HFF-Myc (cell line): ENCODE results near the gene USP9X.
"Not testable (repeated sequence)": the region's sequence is repeated elsewhere in the genome, so short reads cannot be mapped to it uniquely, and the experiment has no call there.

Experiments used
- DNase-seq: peaks from one replicate; pipeline ENCODE4 v3.0.0-alpha.2; 2011; ENCODE audit warnings: low read depth; ENCODE audit errors: extremely low read depth
- H3K4me3 ChIP-seq: replicated peaks from 2 replicates; pipeline ENCODE4 v1.5.1; 2011; ENCODE audit warnings: low read depth, mild to moderate bottlenecking, control low read depth, low read length
- TF ChIP-seq, protein P1 (sequence below): IDR thresholded peaks from 2 replicates; pipeline ENCODE4 v1.5.1; 2012; ENCODE audit warnings: mild to moderate bottlenecking, low read depth, low read length, control low read depth; ENCODE audit errors: missing control alignments

Gene USP9X

DNA sequence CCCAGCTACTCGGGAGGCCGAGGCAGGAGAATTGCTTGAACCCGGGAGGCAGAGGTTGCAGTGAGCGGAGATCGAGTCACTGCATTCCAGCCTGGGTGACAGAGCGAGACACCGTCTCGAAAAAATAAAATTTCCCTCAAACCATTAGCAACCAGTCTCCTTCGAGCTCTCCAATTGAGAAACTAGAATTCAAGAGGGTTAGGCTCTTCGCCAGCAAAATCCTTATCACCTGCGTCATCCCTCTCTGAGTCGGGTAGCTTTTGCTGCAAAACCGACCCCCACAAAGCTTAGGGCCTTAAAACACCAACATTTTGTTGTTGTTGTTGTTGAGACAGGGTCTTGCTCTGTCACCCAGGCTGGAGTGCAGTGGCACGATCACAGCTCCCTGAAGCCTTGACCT lies 173.6 kb downstream of the USP9X start:
- H3K4me3 ChIP-seq: no peak overlapping the region
- TF ChIP-seq, protein P1, sequence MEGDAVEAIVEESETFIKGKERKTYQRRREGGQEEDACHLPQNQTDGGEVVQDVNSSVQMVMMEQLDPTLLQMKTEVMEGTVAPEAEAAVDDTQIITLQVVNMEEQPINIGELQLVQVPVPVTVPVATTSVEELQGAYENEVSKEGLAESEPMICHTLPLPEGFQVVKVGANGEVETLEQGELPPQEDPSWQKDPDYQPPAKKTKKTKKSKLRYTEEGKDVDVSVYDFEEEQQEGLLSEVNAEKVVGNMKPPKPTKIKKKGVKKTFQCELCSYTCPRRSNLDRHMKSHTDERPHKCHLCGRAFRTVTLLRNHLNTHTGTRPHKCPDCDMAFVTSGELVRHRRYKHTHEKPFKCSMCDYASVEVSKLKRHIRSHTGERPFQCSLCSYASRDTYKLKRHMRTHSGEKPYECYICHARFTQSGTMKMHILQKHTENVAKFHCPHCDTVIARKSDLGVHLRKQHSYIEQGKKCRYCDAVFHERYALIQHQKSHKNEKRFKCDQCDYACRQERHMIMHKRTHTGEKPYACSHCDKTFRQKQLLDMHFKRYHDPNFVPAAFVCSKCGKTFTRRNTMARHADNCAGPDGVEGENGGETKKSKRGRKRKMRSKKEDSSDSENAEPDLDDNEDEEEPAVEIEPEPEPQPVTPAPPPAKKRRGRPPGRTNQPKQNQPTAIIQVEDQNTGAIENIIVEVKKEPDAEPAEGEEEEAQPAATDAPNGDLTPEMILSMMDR: no peak
- DNase-seq: no peak

DNA sequence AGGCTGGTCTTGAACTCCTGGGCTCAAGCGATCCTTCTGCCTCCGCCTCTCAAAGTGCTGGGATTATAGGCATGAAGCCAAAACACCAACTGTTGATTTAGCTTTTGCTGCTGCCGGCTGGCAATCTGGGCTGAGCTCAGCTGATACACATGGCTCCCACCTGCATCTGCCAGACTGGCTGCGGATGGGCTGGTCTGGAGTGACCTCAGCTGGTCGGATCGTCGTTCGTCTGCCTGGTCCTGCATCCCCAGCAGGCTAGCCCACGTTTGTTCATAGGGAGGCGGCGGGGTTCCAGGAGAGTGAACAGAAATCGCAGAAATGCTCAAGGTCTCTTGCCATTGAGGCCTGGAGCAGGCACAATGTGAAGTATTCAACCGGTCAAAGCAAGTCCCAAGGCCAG lies 174.3 kb downstream of the USP9X start:
- H3K4me3 ChIP-seq: no peak overlapping the region
- TF ChIP-seq, protein P1: no peak
- DNase-seq: no peak

DNA sequence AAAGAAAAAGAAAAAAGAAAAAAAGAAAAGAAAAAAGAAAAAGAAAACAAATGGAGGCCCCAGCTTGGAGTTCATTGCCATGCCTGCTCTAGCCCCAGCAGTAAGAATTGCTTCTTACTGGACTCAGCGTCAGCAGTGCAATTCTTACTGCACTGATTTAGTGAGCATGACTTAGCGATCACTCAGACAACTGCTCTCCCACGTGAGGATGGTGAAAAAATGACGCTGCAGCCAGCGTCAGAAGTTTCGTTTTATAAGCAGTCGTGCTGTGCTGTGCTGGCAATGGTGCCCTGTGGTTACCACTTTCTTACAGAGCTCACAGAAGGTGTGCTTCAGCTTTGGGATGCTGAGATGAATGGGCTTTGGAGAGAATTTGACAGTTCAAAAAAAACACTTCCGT lies 180.4 kb downstream of the USP9X start:
- DNase-seq: no peak
- H3K4me3 ChIP-seq: no peak overlapping the region
- TF ChIP-seq, protein P1: no peak

DNA sequence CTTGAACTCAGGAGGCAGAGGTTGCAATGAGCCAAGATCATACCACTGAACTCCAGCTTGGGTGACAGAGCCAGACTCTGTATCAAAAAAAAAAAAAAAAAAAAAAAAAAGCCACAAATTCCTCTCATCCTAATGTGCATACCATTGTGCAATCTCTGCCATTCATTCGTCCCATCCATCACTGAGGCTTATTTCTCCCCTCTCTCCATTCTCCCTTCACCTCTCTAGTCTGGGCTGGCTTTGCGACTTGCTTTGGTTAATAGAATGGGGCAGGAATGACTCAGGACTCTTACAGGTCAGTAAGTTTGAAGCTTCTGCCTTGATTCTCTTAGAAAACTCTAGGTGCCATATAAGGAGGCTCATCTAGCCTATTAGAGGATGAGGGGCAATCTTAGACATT lies 188.4 kb downstream of the USP9X start:
- TF ChIP-seq, protein P1: no peak
- no peak for DNase-seq

DNA sequence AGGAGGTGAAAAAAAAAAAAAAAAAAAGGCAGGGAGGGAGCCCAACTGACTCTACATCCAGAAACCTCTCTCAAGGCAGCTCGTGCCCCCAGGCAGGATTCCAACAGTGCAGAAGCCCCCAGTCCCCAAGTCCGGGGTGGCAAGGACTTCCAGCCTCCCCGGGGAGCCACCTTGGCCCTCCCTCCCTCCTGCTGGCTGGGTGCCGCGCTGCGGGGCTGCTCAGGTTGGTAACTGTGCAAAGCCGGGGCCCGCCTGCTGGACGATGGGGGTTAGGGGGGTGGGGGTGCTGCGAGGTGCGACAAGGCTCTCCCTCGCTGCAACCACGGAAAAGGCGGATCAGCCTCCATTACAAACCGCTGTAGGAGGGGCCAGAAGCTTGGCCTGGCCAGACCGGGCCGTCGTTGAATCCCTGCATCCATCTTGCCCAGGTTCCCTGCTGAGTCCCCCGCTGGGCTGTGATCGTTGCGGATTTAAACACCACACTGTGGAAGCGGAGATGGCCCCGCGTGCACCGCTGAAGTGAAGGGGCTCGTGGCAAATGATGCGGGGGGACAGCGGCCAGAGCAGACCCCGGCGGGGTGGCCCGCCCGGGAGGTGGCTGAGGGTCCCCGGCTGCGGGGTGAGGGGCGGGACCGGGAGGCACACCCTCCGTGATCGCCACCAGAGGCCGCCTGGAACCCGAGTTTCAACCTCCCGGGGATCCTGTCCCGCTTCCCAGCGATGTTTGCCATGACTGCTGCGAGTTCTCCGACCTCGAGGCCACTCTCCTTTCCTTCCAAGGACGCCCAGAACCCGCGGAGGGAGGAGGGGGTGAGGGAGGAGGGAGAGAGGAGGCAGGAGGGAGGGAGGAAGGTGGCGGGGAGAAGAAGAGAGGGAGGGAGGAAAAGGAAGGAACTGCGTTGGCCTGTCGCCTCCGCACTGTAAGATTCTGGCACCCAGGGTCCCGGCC lies 190.7 kb downstream of the USP9X start:
- peak; percentile 20 for DNase-seq
- TF ChIP-seq, protein P1: peak; percentile 37
- peak overlapping the region; percentile 38 for H3K4me3 ChIP-seq

More for the DNA sequence above, 188.4 kb downstream of the USP9X start:
- H3K4me3 ChIP-seq: no peak overlapping the region

DNA sequence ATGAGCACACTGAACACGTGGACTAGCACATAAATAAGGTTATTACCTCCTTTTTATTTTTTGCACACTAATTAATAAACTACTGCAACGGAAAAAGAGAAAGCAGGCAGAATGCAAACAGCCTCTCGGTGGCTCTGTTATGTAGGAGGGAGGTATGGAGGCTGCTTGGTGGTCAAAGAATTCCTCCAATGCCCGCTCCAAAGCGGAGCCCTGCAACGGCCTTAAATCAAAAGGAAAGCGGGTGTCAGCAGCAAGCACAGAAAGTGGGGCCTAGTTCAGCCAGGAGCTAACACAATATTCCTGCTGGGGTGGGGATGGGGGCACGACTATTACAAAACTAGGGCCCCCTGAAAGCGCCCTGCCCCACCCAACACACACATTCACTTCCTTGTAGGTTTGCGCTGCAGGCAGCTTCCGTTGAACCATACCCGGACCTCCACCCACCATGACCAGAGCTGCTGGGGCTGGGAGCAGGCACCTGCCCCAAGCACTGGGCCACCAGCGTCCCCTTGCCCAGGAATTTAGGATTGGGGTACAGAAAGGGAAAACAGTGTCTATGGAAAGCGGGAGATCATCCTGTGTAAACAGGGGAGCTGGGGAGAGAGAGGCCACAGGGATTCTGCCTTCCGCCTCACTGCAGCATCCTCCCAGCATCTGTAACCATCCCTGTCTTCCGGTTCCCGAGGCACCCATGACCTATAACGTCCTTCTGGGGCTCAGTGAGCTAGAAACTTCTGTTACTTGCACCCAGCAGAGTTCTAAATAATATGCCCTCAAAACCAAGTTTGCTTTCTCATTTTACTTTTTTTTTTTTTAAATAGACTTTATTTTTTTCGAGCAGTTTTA lies 191.6 kb downstream of the USP9X start:
- H3K4me3 ChIP-seq: peak overlapping the region; percentile 38
- TF ChIP-seq, protein P1: no peak
- no peak for DNase-seq

DNA sequence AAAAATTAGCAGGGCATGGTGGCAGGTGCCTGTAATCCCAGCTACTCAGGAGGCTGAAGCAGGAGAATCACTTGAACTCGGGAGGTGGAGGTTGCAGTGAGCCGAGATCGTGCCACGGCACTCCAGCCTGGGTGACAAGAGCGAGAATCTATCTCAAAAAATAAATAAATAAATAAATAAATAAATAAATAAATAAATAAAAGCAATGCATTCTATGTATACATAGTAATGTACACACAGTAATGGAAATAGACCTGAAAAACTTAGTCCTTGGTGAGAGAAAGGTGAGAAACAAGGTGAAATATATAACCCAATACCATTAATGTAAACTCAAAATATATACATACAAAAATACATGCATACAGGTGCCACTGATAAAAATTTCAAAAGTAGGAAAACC lies 197.1 kb downstream of the USP9X start:
- not testable (repeated sequence) for DNase-seq, H3K4me3 ChIP-seq

DNA sequence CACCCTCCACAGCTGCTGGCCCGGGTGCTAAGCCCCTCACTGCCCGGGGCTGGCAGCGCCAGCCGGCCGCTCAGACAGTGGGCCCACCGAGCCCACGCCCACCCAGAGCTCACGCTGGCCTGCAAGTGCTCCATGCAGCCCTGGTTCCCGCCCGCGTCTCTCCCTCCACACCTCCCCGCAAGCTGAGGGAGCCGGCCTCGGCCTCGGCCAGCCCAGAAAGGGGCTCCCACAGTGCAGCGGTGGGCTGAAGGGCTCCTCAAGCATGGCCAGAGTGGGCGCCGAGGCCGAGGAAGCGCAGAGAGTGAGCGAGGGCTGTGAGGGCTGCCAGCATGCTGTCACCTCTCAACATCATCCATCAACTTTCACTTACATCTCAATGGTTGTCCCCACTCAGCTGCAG lies 200.7 kb downstream of the USP9X start:
- DNase-seq, H3K4me3 ChIP-seq: not testable (repeated sequence)
